ENCODE data around the gene SCNN1G. TPM values are rescaled to one million over a fixed set of nuclear protein-coding genes. Genes with fewer than 3 reads are reported as not detected.
"Not testable (repeated sequence)": the region's sequence is repeated elsewhere in the genome, so short reads cannot be mapped to it uniquely, and the experiment has no call there.

Gene SCNN1G
- polyA plus RNA-seq, 2 of the 4 experiments (the other 2 are of a cell fraction) = 0.03 to 0.05 TPM

DNA sequence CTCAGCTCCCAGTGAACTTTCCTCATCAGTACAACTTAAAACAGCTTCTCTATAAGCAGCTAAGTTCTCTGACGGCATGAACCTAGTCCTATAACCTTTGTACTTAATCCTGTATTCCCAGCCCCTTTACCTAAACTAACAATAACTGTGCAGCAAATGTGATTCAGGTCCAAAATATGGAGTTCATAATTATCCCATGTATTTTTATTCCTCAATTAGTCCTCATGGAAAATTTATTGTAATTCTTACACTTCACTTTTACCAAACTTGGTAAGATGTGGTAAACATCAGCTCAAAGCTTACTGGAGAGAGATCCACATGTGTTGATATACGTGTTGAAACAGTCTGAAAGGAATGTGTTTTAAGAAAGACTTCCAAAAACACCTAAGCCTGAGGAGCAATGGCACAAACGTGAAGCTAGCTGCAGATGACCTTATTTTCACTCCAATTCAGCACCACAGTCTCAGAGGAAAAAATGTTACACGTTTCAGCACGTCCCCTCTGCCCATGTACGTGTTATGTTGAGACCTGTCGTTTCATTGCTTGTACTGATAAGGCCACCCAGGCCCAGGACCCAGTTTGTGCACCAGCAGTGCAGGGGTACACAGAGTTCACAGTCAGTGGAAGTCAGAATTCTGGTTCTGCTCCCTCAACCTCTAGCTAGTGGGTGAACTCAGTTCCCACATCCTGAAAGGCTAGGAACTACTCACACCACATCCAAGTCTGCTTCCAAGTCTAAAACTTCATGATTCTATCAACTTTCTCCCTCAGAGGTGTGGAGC, 40.4 kb upstream of the SCNN1G start:
- FAIRE-seq (no peak), DNase-seq (ENCODE audit: low read depth in 1 of 2, low spot score in 1 of 2) (no peak), ATAC-seq (no peak)
- Histone ChIP-seq H3K4me3 (no peak overlapping the region), H3K4me1 (peaks cover 55% of the 10 kb centered on the region), H3K4me2 (peak overlapping the region; percentile 11; the same call in 1 of the 3 replicates), H3K27ac (0 out of 6 replicates have a peak overlapping the region, but pooled peaks of 1 of the 2 experiments have one; percentile 25), H3K9me3 (peaks cover 16% of the 10 kb centered on the region; the same call in 2 of the 3 replicates)
- ChIA-PET POLR2A (no interaction called here), CTCF (interaction anchor here (0.9 to 1.9 kb wide), 4 partner anchors 9 to 243 kb away, joined by 3 to 12 read pairs (median 3); no protein-coding TSS in a partner anchor)
- TF ChIP-seq HDAC2 (IDR thresholded peaks at IDR 0.05) (no peak), NR3C1 (IDR thresholded peaks at IDR 0.05) (no peak), TFCP2L1 (CRISPR knock-in tag; IDR thresholded peaks at IDR 0.05) (no peak), HOXB5 (CRISPR knock-in tag; IDR thresholded peaks at IDR 0.05) (no peak), HEYL (CRISPR knock-in tag; IDR thresholded peaks at IDR 0.05) (no peak), SMC3 (IDR thresholded peaks at IDR 0.05) (no peak), MAFK (IDR thresholded peaks at IDR 0.05; ENCODE audit: partially characterized antibody) (no peak), POLR2AphosphoS2 (conservative IDR thresholded peaks at IDR 0.05; ENCODE audit: low read length) (no peak), SREBF2 (IDR thresholded peaks at IDR 0.05) (no peak), RARB (CRISPR knock-in tag; IDR thresholded peaks at IDR 0.05) (no peak)
- TF ChIP-seq, protein P1, sequence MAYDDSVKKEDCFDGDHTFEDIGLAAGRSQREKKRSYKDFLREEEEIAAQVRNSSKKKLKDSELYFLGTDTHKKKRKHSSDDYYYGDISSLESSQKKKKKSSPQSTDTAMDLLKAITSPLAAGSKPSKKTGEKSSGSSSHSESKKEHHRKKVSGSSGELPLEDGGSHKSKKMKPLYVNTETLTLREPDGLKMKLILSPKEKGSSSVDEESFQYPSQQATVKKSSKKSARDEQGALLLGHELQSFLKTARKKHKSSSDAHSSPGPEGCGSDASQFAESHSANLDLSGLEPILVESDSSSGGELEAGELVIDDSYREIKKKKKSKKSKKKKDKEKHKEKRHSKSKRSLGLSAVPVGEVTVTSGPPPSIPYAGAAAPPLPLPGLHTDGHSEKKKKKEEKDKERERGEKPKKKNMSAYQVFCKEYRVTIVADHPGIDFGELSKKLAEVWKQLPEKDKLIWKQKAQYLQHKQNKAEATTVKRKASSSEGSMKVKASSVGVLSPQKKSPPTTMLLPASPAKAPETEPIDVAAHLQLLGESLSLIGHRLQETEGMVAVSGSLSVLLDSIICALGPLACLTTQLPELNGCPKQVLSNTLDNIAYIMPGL (CRISPR knock-in tag; IDR thresholded peaks at IDR 0.05; ENCODE audit: borderline replicate concordance) = no peak
- 87% methylated on average over 7 of the region's 7 CpGs for WGBS (ENCODE audit: missing lambda C conversion rate)

DNA sequence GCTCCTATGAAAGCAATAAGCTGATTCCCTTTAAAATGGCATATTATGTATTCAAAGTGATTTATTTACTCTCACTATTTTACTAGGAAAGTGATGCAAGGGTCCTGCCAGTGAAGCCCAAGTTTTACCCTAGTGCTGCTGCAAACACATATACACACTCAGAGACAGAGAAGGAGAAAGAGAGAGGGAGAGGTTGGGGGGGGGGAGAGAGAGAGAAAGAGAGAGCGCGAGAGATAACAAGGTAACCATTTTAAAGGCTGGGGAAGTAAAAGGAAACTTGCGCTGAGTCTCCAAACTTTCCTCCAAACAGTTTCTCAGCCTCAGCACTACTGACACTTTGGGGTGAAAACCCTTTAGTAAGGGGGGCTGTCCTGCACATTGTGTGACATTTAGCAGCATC, 39.2 kb upstream of the SCNN1G start:
- H3K4me1 ChIP-seq = peaks cover 64% of the 10 kb centered on the region
- FAIRE-seq (no peak), ATAC-seq (no peak), DNase-seq (ENCODE audit: low read depth in 1 of 2, low spot score in 1 of 2) (no peak)
- POLR2A ChIA-PET = interaction anchor here (0.5 kb wide), 1 partner anchor 11 kb away, joined by 4 read pairs; no protein-coding TSS in a partner anchor
- peak overlapping the region; percentile 83; the same call in 1 of the 3 replicates for H3K4me2 ChIP-seq
- no peak overlapping the region for H3K4me3 ChIP-seq
- WGBS (ENCODE audit: missing lambda C conversion rate) = 93% methylated on average over 3 of the region's 3 CpGs
- CTCF ChIA-PET = interaction anchor here (0.7 to 1.9 kb wide), 4 partner anchors 9 to 81 kb away, joined by 3 to 12 read pairs (median 3); no protein-coding TSS in a partner anchor
- H3K27ac ChIP-seq = peak overlapping the region in 1 of 2 experiments; percentile 46; a peak in 3 of 6 replicates
- no peak for TF ChIP-seq RFX5 (IDR thresholded peaks at IDR 0.05)
- no peak for TF ChIP-seq HOXA7 (CRISPR knock-in tag; IDR thresholded peaks at IDR 0.05)
- TF ChIP-seq HOXB5 (CRISPR knock-in tag; IDR thresholded peaks at IDR 0.05) = no peak
- TF ChIP-seq, protein P2, sequence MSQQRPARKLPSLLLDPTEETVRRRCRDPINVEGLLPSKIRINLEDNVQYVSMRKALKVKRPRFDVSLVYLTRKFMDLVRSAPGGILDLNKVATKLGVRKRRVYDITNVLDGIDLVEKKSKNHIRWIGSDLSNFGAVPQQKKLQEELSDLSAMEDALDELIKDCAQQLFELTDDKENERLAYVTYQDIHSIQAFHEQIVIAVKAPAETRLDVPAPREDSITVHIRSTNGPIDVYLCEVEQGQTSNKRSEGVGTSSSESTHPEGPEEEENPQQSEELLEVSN (IDR thresholded peaks at IDR 0.05; ENCODE audit: borderline replicate concordance, low read depth) = no peak
- no peak for TF ChIP-seq RAD21 (conservative IDR thresholded peaks at IDR 0.05 in 1 of 2, IDR thresholded peaks at IDR 0.05 in 1 of 2)
- TF ChIP-seq RNF2 (IDR thresholded peaks at IDR 0.05; ENCODE audit: borderline replicate concordance, low read depth) = no peak
- TF ChIP-seq, protein P3, sequence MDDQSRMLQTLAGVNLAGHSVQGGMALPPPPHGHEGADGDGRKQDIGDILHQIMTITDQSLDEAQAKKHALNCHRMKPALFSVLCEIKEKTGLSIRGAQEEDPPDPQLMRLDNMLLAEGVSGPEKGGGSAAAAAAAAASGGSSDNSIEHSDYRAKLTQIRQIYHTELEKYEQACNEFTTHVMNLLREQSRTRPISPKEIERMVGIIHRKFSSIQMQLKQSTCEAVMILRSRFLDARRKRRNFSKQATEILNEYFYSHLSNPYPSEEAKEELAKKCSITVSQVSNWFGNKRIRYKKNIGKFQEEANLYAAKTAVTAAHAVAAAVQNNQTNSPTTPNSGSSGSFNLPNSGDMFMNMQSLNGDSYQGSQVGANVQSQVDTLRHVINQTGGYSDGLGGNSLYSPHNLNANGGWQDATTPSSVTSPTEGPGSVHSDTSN (IDR thresholded peaks at IDR 0.05) = no peak
- TF ChIP-seq NR3C1 (IDR thresholded peaks at IDR 0.05) = no peak
- H3K9me3 ChIP-seq = 0 out of 3 replicates have a peak, but pooled peaks cover 8% of the 10 kb centered on the region

- WGBS (ENCODE audit: missing lambda C conversion rate) = 95% methylated on average over 9 of the region's 9 CpGs
- Histone ChIP-seq H3K4me2 (peak overlapping the region; percentile 83), H3K27ac (peak overlapping the region in 1 of 2 experiments; percentile 2; a peak in 1 of 6 replicates), H3K4me1 (peaks cover 64% of the 10 kb centered on the region)
- ATAC-seq; H3K9me3 ChIP-seq; DNase-seq (ENCODE audit: low read depth in 1 of 2, low spot score in 1 of 2); H3K4me3 ChIP-seq; POLR2A ChIA-PET; FAIRE-seq: not testable (repeated sequence)
- CTCF ChIA-PET = interaction anchor here (0.7 to 1.5 kb wide), 4 partner anchors 16 to 63 kb away, joined by 3 to 4 read pairs (median 4); no protein-coding TSS in a partner anchor
Observed at GRCh38 chr16:23144393-23144792, 38.2 kb upstream of the SCNN1G start.
